ENCODE measurements around the gene TMEM192.

DNA sequence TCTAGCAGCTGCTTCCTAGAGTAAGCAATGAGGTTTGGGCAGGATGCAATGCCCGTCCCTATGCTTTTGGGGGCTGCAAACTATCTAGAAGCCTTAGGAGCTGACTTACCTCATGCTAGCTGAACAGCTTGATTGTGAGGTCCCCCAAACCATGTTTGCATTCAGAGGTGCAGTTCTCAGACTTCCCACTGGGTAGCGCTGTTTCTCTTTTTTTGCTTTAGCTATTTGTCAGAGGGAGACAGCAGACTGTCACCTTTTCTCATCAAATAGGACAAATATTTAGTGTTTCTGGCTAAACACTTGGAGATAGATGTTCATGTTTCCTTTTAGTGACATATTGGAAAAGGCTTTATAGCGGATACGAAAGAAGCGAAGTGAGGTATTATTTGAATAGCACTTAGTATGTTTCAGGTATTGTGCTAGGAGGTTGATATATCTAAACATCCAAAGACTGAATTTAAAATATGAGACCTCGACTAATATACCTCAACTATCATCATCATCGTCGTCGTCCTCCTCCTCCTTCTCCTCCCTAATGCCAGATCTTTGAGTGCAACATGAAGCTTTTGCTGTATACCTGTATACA, 18.7 kb upstream of the TMEM192 start:
- TF ChIP-seq, protein P1, sequence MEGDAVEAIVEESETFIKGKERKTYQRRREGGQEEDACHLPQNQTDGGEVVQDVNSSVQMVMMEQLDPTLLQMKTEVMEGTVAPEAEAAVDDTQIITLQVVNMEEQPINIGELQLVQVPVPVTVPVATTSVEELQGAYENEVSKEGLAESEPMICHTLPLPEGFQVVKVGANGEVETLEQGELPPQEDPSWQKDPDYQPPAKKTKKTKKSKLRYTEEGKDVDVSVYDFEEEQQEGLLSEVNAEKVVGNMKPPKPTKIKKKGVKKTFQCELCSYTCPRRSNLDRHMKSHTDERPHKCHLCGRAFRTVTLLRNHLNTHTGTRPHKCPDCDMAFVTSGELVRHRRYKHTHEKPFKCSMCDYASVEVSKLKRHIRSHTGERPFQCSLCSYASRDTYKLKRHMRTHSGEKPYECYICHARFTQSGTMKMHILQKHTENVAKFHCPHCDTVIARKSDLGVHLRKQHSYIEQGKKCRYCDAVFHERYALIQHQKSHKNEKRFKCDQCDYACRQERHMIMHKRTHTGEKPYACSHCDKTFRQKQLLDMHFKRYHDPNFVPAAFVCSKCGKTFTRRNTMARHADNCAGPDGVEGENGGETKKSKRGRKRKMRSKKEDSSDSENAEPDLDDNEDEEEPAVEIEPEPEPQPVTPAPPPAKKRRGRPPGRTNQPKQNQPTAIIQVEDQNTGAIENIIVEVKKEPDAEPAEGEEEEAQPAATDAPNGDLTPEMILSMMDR (IDR thresholded peaks at IDR 0.05): peak; percentile 78 to 94 (median 82)
- TF ChIP-seq POLR2A (IDR thresholded peaks at IDR 0.05): no peak
